ENCODE data around the gene MRPL45. TPM values are rescaled to one million over a fixed set of nuclear protein-coding genes. Genes with fewer than 3 reads are reported as not detected.
A peak's percentile ranks its signal among the peaks of the same experiment; 100 is the strongest.

The MRPL45 gene
- total RNA-seq, 1 donor from 2014 or later: 25.7 TPM

- Histone ChIP-seq H3K27me3 (peaks cover under 1% of the 10 kb centered on the region), H3K9me3 (no peaks in the 10 kb centered on the region), H3K4me1 (no peaks in the 10 kb centered on the region), H3K36me3 (no peaks in the 10 kb centered on the region), H3K27ac (no peak overlapping the region), H3K4me3 (no peak overlapping the region)
- intact Hi-C loops (cut with DNase I): no loop called here
- DNase-seq (no peak), ATAC-seq (no peak)
- TF ChIP-seq CTCF (IDR thresholded peaks at IDR 0.05): no peak
These were observed 41.1 kb downstream of the MRPL45 start for GRCh38 chr17:38338053-38338452.

GRCh38 chr17:38338535-38338934 is 41.6 kb downstream of the MRPL45 start:
- H3K4me3 ChIP-seq: no peak overlapping the region
- H3K27ac ChIP-seq: no peak overlapping the region
- no peak for TF ChIP-seq CTCF (IDR thresholded peaks at IDR 0.05)
- ATAC-seq (no peak), DNase-seq (no peak)
- no peaks in the 10 kb centered on the region for H3K36me3 ChIP-seq
- H3K9me3 ChIP-seq: no peaks in the 10 kb centered on the region
- no peaks in the 10 kb centered on the region for H3K4me1 ChIP-seq
- no peaks in the 10 kb centered on the region for H3K27me3 ChIP-seq
- intact Hi-C loops (cut with DNase I): no loop called here

- TF ChIP-seq CTCF (IDR thresholded peaks at IDR 0.05): no peak
- no peaks in the 10 kb centered on the region for H3K36me3 ChIP-seq
- intact Hi-C loops (cut with DNase I): no loop called here
- H3K27ac ChIP-seq: no peak overlapping the region
- no peaks in the 10 kb centered on the region for H3K9me3 ChIP-seq
- no peak for ATAC-seq
- H3K4me1 ChIP-seq: no peaks in the 10 kb centered on the region
- no peak for DNase-seq
- no peaks in the 10 kb centered on the region for H3K27me3 ChIP-seq
- H3K4me3 ChIP-seq: no peak overlapping the region
These were observed 42.9 kb downstream of the MRPL45 start for GRCh38 chr17:38339891-38340290.

GRCh38 chr17:38341035-38341721 is 44.2 kb downstream of the MRPL45 start:
- Histone ChIP-seq H3K4me3 (no peak overlapping the region), H3K27ac (no peak overlapping the region), H3K36me3 (no peaks in the 10 kb centered on the region), H3K9me3 (no peaks in the 10 kb centered on the region), H3K4me1 (no peaks in the 10 kb centered on the region), H3K27me3 (no peaks in the 10 kb centered on the region)
- no peak for TF ChIP-seq CTCF (IDR thresholded peaks at IDR 0.05)
- intact Hi-C loops (cut with DNase I): no loop called here
- no peak for ATAC-seq
- DNase-seq: peak; percentile 75

- no peak overlapping the region for H3K4me3 ChIP-seq
- no peaks in the 10 kb centered on the region for H3K36me3 ChIP-seq
- no peaks in the 10 kb centered on the region for H3K9me3 ChIP-seq
- no peaks in the 10 kb centered on the region for H3K27me3 ChIP-seq
- intact Hi-C loops (cut with DNase I): no loop called here
- H3K27ac ChIP-seq: no peak overlapping the region
- no peak for TF ChIP-seq CTCF (IDR thresholded peaks at IDR 0.05)
- ATAC-seq (peak; percentile 17), DNase-seq (no peak)
- no peaks in the 10 kb centered on the region for H3K4me1 ChIP-seq
These were observed 46.1 kb downstream of the MRPL45 start for GRCh38 chr17:38342886-38343607.
